Measurements from ENCODE around the gene ATP1A1.

The ATP1A1 gene

GRCh38 chr1:116372651-116373430, at the start of gene ATP1A1:
TSS of gene ATP1A1 (plus strand) at chr1:116373244. CDS start at chr1:116373512, 268 bp downstream.
- peak; percentile 98 for DNase-seq (ENCODE audit: low read depth)

- DNase-seq (ENCODE audit: low read depth), result no peak
These were observed 49.6 kb upstream of the ATP1A1 start for GRCh38 chr1:116323491-116323890.

- DNase-seq (ENCODE audit: low read depth), result no peak
These were observed 48.6 kb upstream of the ATP1A1 start for GRCh38 chr1:116324411-116324810.

GRCh38 chr1:116325104-116325503, 47.9 kb upstream of the ATP1A1 start:
- DNase-seq (ENCODE audit: low read depth), result no peak

GRCh38 chr1:116325922-116326321, 47.1 kb upstream of the ATP1A1 start:
- DNase-seq (ENCODE audit: low read depth), result peak; percentile 2

- no peak for DNase-seq (ENCODE audit: low read depth)
These were observed 46.6 kb upstream of the ATP1A1 start for GRCh38 chr1:116326486-116326885.

GRCh38 chr1:116328671-116329070, 44.4 kb upstream of the ATP1A1 start:
- DNase-seq (ENCODE audit: low read depth), result no peak

- no peak for DNase-seq (ENCODE audit: low read depth)
These were observed 43.3 kb upstream of the ATP1A1 start for GRCh38 chr1:116329524-116330341.

GRCh38 chr1:116330342-116330652, 42.7 kb upstream of the ATP1A1 start:
- DNase-seq (ENCODE audit: low read depth), result no peak

GRCh38 chr1:116330846-116331245, 42.2 kb upstream of the ATP1A1 start:
- no peak for DNase-seq (ENCODE audit: low read depth)

- DNase-seq (ENCODE audit: low read depth), result no peak
These were observed 41.5 kb upstream of the ATP1A1 start for GRCh38 chr1:116331523-116331922.

- DNase-seq (ENCODE audit: low read depth), result no peak
These were observed 40.6 kb upstream of the ATP1A1 start for GRCh38 chr1:116332451-116332850.

GRCh38 chr1:116333171-116334014, 39.7 kb upstream of the ATP1A1 start:
- DNase-seq (ENCODE audit: low read depth), result no peak

- DNase-seq (ENCODE audit: low read depth), result no peak
These were observed 39.0 kb upstream of the ATP1A1 start for GRCh38 chr1:116334015-116334547.

- no peak for DNase-seq (ENCODE audit: low read depth)
These were observed 38.0 kb upstream of the ATP1A1 start for GRCh38 chr1:116334868-116335635.

GRCh38 chr1:116335850-116336624, 37.0 kb upstream of the ATP1A1 start:
- DNase-seq (ENCODE audit: low read depth), result no peak

GRCh38 chr1:116337398-116337797, 35.6 kb upstream of the ATP1A1 start:
- DNase-seq (ENCODE audit: low read depth), result no peak

GRCh38 chr1:116338400-116338799, 34.6 kb upstream of the ATP1A1 start:
- DNase-seq (ENCODE audit: low read depth), result no peak

- no peak for DNase-seq (ENCODE audit: low read depth)
These were observed 32.4 kb upstream of the ATP1A1 start for GRCh38 chr1:116340506-116341231.

- DNase-seq (ENCODE audit: low read depth), result no peak
These were observed 30.0 kb upstream of the ATP1A1 start for GRCh38 chr1:116343019-116343418.
